Endothelial cell (in vitro differentiated cells): ENCODE results near the gene MTRF1. TPM values are rescaled to one million over a fixed set of nuclear protein-coding genes. Genes with fewer than 3 reads are reported as not detected.

ENCODE experiments used
- DNase-seq: peaks from one replicate; pipeline ENCODE4 v3.0.0; 2021; ENCODE audit warnings: low spot score
- H3K27ac Mint-ChIP-seq: one replicate; pipeline ENCODE4 v1.8.0; 2021; ENCODE audit warnings: mixed read lengths, inconsistent platforms; ENCODE audit not compliant: unreplicated experiment
- H3K27me3 Mint-ChIP-seq: one replicate; pipeline ENCODE4 v1.8.0; 2021; ENCODE audit warnings: mild to moderate bottlenecking, moderate library complexity, mixed read lengths, inconsistent platforms; ENCODE audit not compliant: unreplicated experiment
- H3K36me3 Mint-ChIP-seq: one replicate; pipeline ENCODE4 v1.8.0; 2021; ENCODE audit warnings: mild to moderate bottlenecking, low read depth, mixed read lengths, inconsistent platforms; ENCODE audit not compliant: unreplicated experiment
- H3K4me1 Mint-ChIP-seq: one replicate; pipeline ENCODE4 v1.8.0; 2021; ENCODE audit warnings: mild to moderate bottlenecking, mixed read lengths, inconsistent platforms; ENCODE audit not compliant: unreplicated experiment
- H3K4me3 Mint-ChIP-seq: one replicate; pipeline ENCODE4 v1.8.0; 2021; ENCODE audit warnings: mild to moderate bottlenecking, mixed read lengths, inconsistent platforms; ENCODE audit not compliant: unreplicated experiment
- H3K9me3 Mint-ChIP-seq: one replicate; pipeline ENCODE4 v1.8.0; 2021; ENCODE audit warnings: mixed read lengths, inconsistent platforms; ENCODE audit not compliant: unreplicated experiment
- total RNA-seq: library from RNA; stranded (reverse); fragmentation: NEBNext Ultra II Directional; extraction: Animal tissue kit (Norgen Biotek cat#: 25700); gene quantifications from one replicate; pipeline ENCODE4 v1.2.1, GENCODE V29; 2021; ENCODE audit not compliant: unreplicated experiment
- TF ChIP-seq, protein P1 (sequence below): fragments of 200-600 bp; sonication (generic); IDR thresholded peaks from one replicate; pipeline ENCODE4 v1.5.0; 2021; ENCODE audit warnings: antibody characterized with exemption; ENCODE audit not compliant: unreplicated experiment

The MTRF1 gene
- total RNA-seq, 1 donor from 2014 or later: 10.1 TPM

DNA sequence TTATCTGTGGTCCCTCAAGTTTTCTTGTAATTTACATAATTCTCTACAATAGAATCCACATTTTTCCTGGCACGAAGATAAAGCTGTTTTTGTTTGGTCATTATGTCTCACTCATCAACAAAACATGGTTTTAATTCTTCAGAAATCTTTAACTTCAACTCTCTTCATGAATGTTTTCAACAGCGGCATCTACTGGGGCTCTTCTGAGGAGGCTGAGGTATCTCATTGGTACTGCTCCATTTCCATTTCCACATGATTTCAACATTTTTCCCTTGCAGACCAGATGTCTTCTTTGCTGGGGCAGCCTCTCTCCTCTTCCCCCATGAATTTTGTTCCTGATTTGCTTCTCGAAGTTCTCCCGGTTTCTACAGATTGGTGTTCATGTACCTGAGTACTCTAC, 63.2 kb downstream of the MTRF1 start:
- Mint-ChIP-seq H3K36me3 (no peaks in the 10 kb centered on the region), H3K9me3 (no peaks in the 10 kb centered on the region), H3K27ac (no peak overlapping the region), H3K4me3 (no peak overlapping the region), H3K4me1 (no peaks in the 10 kb centered on the region), H3K27me3 (no peaks in the 10 kb centered on the region)
- no peak for DNase-seq
- TF ChIP-seq, protein P1, sequence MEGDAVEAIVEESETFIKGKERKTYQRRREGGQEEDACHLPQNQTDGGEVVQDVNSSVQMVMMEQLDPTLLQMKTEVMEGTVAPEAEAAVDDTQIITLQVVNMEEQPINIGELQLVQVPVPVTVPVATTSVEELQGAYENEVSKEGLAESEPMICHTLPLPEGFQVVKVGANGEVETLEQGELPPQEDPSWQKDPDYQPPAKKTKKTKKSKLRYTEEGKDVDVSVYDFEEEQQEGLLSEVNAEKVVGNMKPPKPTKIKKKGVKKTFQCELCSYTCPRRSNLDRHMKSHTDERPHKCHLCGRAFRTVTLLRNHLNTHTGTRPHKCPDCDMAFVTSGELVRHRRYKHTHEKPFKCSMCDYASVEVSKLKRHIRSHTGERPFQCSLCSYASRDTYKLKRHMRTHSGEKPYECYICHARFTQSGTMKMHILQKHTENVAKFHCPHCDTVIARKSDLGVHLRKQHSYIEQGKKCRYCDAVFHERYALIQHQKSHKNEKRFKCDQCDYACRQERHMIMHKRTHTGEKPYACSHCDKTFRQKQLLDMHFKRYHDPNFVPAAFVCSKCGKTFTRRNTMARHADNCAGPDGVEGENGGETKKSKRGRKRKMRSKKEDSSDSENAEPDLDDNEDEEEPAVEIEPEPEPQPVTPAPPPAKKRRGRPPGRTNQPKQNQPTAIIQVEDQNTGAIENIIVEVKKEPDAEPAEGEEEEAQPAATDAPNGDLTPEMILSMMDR: no peak

DNA sequence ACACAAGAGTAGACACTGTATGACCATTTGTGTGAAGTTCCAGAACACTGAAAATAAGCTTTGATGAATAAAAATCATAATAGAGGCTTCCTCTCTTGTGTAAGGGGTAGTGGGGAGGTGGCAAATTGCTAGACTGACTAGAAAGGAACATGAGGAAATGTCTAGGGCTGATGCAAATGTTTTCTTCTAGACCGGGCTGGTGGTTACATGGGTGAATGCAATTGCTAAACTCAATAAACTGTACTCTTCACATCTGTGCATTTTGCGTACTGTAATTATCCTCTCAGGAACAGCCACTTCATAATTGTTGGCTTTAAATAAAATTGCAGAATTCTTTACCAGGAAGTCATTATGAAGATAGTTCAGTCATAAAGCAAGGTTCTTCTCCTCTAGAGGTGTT, 63.9 kb downstream of the MTRF1 start:
- TF ChIP-seq, protein P1: no peak
- DNase-seq: no peak
- no peaks in the 10 kb centered on the region for H3K9me3 Mint-ChIP-seq
- no peaks in the 10 kb centered on the region for H3K27me3 Mint-ChIP-seq
- no peaks in the 10 kb centered on the region for H3K36me3 Mint-ChIP-seq
- no peak overlapping the region for H3K27ac Mint-ChIP-seq
- no peaks in the 10 kb centered on the region for H3K4me1 Mint-ChIP-seq
- no peak overlapping the region for H3K4me3 Mint-ChIP-seq

DNA sequence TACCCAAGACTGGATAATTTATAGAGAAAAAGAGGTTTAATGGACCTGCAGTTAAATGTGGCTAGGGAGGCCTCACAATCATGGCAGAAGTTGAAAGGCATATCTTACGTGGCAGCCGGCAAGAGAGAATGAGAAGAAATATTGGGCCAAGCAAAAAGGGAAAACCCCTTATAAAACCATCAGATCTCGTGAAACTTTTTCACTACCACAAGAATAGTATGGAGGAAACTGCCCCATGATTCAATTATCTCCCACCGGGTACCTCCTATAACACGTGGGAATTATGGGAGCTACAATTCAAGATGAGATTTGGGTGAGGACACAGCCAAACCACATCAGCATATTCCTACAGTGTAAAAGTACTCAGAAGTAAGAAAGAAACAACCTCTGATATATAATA, 64.3 kb downstream of the MTRF1 start:
- Mint-ChIP-seq H3K27me3 (no peaks in the 10 kb centered on the region), H3K4me3 (no peak overlapping the region), H3K27ac (no peak overlapping the region), H3K36me3 (no peaks in the 10 kb centered on the region), H3K4me1 (peaks cover 1% of the 10 kb centered on the region), H3K9me3 (no peaks in the 10 kb centered on the region)
- DNase-seq: no peak
- TF ChIP-seq, protein P1: no peak

DNA sequence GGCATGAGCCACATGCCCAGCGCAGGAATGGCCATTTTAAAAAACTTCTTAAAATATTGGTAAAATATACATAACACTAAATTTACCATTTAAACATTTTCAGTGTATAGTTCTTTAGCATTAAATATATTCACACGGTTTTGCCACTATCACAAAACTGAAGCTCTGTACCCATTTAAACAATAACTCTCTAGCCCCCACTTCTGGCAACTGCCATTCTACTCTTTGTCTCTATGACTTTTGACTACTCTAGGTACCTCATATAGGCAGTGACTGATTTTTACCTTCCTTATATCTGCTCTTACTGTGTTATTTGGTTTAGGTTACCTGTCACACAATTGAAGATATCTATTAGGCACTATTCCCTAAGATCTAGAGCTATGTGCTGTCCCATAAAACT, 66.8 kb downstream of the MTRF1 start:
- H3K27ac Mint-ChIP-seq: no peak overlapping the region
- DNase-seq: no peak

DNA sequence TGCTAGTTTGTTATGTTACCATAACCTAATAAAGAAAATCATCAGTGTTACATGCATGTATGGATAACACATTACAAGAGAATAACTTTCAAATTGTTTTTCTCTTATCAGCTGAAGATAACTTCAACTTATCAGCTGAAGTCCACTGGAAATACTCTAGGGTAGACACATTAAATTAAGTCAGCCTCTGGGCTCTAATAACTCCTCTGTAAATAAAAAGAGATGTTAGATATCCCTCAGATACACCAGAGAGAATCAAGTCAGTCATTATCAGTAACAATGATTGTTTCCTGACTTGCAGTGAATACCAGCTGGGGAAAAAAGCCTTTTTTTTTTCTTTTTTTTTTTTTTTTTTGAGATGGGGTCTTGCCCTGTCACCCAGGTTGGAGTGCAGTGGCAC, 67.4 kb downstream of the MTRF1 start:
- no peaks in the 10 kb centered on the region for H3K9me3 Mint-ChIP-seq
- DNase-seq: no peak
- peaks cover 17% of the 10 kb centered on the region for H3K4me1 Mint-ChIP-seq
- H3K27ac Mint-ChIP-seq: no peak overlapping the region
- H3K4me3 Mint-ChIP-seq: no peak overlapping the region
- TF ChIP-seq, protein P1: no peak
- H3K36me3 Mint-ChIP-seq: no peaks in the 10 kb centered on the region
- H3K27me3 Mint-ChIP-seq: peaks cover 1% of the 10 kb centered on the region

More for the DNA sequence above, 66.8 kb downstream of the MTRF1 start:
- H3K9me3 Mint-ChIP-seq: no peaks in the 10 kb centered on the region
- H3K27me3 Mint-ChIP-seq: peaks cover 1% of the 10 kb centered on the region
- no peaks in the 10 kb centered on the region for H3K36me3 Mint-ChIP-seq
- no peak overlapping the region for H3K4me3 Mint-ChIP-seq
- TF ChIP-seq, protein P1: no peak
- H3K4me1 Mint-ChIP-seq: peaks cover 17% of the 10 kb centered on the region
